ENCODE data around the gene GAST. TPM values are rescaled to one million over a fixed set of nuclear protein-coding genes. Genes with fewer than 3 reads are reported as not detected.

The GAST gene
- total and polyA plus RNA-seq, 9 of the 15 experiments (the other 6 are each of a cell fraction or from before 2014, with no cell fraction given), result not detected

DNA sequence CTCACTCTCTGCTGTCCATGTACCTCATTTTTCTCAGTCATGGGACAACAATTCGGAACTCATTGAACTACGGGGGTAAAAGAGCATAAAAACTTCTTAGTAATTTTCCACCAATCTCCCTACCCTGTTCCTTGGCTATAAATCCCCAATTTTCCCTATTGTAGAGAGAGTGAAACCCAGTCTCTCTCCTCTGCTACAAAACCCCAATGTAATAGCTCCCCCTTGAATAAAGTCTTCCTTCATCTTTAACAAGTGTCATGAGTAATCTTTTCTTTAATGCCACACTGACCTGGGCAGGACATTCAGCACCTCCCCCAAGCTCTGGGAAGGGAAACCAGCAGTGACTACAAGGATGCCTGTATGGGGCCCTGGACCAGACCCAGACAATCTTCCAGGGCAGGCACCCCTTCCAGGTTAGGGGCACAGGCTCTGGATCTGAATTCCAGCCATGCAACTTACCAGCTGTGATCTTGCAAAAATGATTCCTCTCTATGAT is 33.7 kb upstream of the GAST start (continued):
- TF ChIP-seq, protein P1, sequence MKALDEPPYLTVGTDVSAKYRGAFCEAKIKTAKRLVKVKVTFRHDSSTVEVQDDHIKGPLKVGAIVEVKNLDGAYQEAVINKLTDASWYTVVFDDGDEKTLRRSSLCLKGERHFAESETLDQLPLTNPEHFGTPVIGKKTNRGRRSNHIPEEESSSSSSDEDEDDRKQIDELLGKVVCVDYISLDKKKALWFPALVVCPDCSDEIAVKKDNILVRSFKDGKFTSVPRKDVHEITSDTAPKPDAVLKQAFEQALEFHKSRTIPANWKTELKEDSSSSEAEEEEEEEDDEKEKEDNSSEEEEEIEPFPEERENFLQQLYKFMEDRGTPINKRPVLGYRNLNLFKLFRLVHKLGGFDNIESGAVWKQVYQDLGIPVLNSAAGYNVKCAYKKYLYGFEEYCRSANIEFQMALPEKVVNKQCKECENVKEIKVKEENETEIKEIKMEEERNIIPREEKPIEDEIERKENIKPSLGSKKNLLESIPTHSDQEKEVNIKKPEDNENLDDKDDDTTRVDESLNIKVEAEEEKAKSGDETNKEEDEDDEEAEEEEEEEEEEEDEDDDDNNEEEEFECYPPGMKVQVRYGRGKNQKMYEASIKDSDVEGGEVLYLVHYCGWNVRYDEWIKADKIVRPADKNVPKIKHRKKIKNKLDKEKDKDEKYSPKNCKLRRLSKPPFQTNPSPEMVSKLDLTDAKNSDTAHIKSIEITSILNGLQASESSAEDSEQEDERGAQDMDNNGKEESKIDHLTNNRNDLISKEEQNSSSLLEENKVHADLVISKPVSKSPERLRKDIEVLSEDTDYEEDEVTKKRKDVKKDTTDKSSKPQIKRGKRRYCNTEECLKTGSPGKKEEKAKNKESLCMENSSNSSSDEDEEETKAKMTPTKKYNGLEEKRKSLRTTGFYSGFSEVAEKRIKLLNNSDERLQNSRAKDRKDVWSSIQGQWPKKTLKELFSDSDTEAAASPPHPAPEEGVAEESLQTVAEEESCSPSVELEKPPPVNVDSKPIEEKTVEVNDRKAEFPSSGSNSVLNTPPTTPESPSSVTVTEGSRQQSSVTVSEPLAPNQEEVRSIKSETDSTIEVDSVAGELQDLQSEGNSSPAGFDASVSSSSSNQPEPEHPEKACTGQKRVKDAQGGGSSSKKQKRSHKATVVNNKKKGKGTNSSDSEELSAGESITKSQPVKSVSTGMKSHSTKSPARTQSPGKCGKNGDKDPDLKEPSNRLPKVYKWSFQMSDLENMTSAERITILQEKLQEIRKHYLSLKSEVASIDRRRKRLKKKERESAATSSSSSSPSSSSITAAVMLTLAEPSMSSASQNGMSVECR (CRISPR knock-in tag; IDR thresholded peaks at IDR 0.05), result no peak
- TF ChIP-seq RAD51 (IDR thresholded peaks at IDR 0.05; ENCODE audit: borderline replicate concordance, low read depth) (no peak), SMAD3 (CRISPR knock-in tag; conservative IDR thresholded peaks at IDR 0.05) (peak; percentile 97), C11orf30 (IDR thresholded peaks at IDR 0.05; ENCODE audit: low read depth) (no peak), MTA1 (IDR thresholded peaks at IDR 0.05; ENCODE audit: borderline replicate concordance) (peak; percentile 52; the same call in 1 of the 2 replicates), CBX1 (IDR thresholded peaks at IDR 0.05; ENCODE audit: low read depth) (peak; percentile 100), ZNF436 (CRISPR knock-in tag; IDR thresholded peaks at IDR 0.05) (peak; percentile 99), FIP1L1 (IDR thresholded peaks at IDR 0.05; ENCODE audit: low read depth, low read length, poor library complexity, severe bottlenecking) (no peak), POLR2A (conservative IDR thresholded peaks at IDR 0.05) (peak; percentile 100), SMAD1 (IDR thresholded peaks at IDR 0.05; ENCODE audit: low read depth, low read length, partially characterized antibody) (peak; percentile 99), TCF7L2 (IDR thresholded peaks at IDR 0.05; ENCODE audit: low read depth, low read length) (no peak), SRSF3 (IDR thresholded peaks at IDR 0.05; ENCODE audit: insufficient read depth, low read length) (no peak), ERF (CRISPR knock-in tag; IDR thresholded peaks at IDR 0.05) (peak; percentile 99), ZFP30 (CRISPR knock-in tag; IDR thresholded peaks at IDR 0.05; ENCODE audit: borderline replicate concordance) (peak; percentile 97; the same call in 1 of the 2 replicates), POLR2H (tag; IDR thresholded peaks at IDR 0.05; ENCODE audit: low read depth) (peak; percentile 97), ZNF184 (CRISPR knock-in tag; IDR thresholded peaks at IDR 0.05) (no peak), POLR2G (IDR thresholded peaks at IDR 0.05; ENCODE audit: low read depth, low read length) (peak; percentile 83), SP1 (CRISPR knock-in tag; IDR thresholded peaks at IDR 0.05) (peak; percentile 44; the same call in 1 of the 2 replicates), KDM2B (CRISPR knock-in tag; IDR thresholded peaks at IDR 0.05) (no peak)
- TF ChIP-seq, protein P2, sequence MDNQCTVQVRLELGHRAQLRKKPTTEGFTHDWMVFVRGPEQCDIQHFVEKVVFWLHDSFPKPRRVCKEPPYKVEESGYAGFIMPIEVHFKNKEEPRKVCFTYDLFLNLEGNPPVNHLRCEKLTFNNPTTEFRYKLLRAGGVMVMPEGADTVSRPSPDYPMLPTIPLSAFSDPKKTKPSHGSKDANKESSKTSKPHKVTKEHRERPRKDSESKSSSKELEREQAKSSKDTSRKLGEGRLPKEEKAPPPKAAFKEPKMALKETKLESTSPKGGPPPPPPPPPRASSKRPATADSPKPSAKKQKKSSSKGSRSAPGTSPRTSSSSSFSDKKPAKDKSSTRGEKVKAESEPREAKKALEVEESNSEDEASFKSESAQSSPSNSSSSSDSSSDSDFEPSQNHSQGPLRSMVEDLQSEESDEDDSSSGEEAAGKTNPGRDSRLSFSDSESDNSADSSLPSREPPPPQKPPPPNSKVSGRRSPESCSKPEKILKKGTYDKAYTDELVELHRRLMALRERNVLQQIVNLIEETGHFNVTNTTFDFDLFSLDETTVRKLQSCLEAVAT (IDR thresholded peaks at IDR 0.05), result peak; percentile 73 to 94
- TF ChIP-seq, protein P3, sequence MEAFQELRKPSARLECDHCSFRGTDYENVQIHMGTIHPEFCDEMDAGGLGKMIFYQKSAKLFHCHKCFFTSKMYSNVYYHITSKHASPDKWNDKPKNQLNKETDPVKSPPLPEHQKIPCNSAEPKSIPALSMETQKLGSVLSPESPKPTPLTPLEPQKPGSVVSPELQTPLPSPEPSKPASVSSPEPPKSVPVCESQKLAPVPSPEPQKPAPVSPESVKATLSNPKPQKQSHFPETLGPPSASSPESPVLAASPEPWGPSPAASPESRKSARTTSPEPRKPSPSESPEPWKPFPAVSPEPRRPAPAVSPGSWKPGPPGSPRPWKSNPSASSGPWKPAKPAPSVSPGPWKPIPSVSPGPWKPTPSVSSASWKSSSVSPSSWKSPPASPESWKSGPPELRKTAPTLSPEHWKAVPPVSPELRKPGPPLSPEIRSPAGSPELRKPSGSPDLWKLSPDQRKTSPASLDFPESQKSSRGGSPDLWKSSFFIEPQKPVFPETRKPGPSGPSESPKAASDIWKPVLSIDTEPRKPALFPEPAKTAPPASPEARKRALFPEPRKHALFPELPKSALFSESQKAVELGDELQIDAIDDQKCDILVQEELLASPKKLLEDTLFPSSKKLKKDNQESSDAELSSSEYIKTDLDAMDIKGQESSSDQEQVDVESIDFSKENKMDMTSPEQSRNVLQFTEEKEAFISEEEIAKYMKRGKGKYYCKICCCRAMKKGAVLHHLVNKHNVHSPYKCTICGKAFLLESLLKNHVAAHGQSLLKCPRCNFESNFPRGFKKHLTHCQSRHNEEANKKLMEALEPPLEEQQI (IDR thresholded peaks at IDR 0.05), result peak; percentile 65; the same call in 1 of the 2 replicates
